ENCODE data around the gene ABLIM1.

Gene ABLIM1

GRCh38 chr10:114545819-114546218 lies 112.3 kb downstream of the ABLIM1 start:
- DNase-seq (ENCODE audit: low spot score): no peak

- DNase-seq (ENCODE audit: low spot score): no peak
Observed at GRCh38 chr10:114545071-114545470, 113.0 kb downstream of the ABLIM1 start.

- DNase-seq (ENCODE audit: low spot score): no peak
Observed at GRCh38 chr10:114544045-114544659, 113.9 kb downstream of the ABLIM1 start.

GRCh38 chr10:114543456-114543855 lies 114.6 kb downstream of the ABLIM1 start:
- DNase-seq (ENCODE audit: low spot score): no peak

- no peak for DNase-seq (ENCODE audit: low spot score)
Observed at GRCh38 chr10:114542373-114542772, 115.7 kb downstream of the ABLIM1 start.

- DNase-seq (ENCODE audit: low spot score): no peak
Observed at GRCh38 chr10:114541797-114542160, 116.3 kb downstream of the ABLIM1 start.

GRCh38 chr10:114541081-114541796 lies 116.8 kb downstream of the ABLIM1 start:
- DNase-seq (ENCODE audit: low spot score): peak; percentile 81

- DNase-seq (ENCODE audit: low spot score): no peak
Observed at GRCh38 chr10:114540236-114540635, 117.8 kb downstream of the ABLIM1 start.

- no peak for DNase-seq (ENCODE audit: low spot score)
Observed at GRCh38 chr10:114539623-114540022, 118.5 kb downstream of the ABLIM1 start.

GRCh38 chr10:114538181-114538906 lies 119.7 kb downstream of the ABLIM1 start:
- DNase-seq (ENCODE audit: low spot score): no peak

- no peak for DNase-seq (ENCODE audit: low spot score)
Observed at GRCh38 chr10:114537736-114538135, 120.3 kb downstream of the ABLIM1 start.

GRCh38 chr10:114534571-114534981 lies 123.5 kb downstream of the ABLIM1 start:
- DNase-seq (ENCODE audit: low spot score): no peak

- no peak for DNase-seq (ENCODE audit: low spot score)
Observed at GRCh38 chr10:114532226-114532625, 125.8 kb downstream of the ABLIM1 start.

- peak; percentile 69 for DNase-seq (ENCODE audit: low spot score)
Observed at GRCh38 chr10:114526504-114527238, 131.4 kb downstream of the ABLIM1 start.

- no peak for DNase-seq (ENCODE audit: low spot score)
Observed at GRCh38 chr10:114526126-114526503, 132.0 kb downstream of the ABLIM1 start.

- no peak for DNase-seq (ENCODE audit: low spot score)
Observed at GRCh38 chr10:114525368-114525949, 132.6 kb downstream of the ABLIM1 start.

GRCh38 chr10:114523876-114524275 lies 134.2 kb downstream of the ABLIM1 start:
- no peak for DNase-seq (ENCODE audit: low spot score)

- DNase-seq (ENCODE audit: low spot score): no peak
Observed at GRCh38 chr10:114521255-114521654, 136.8 kb downstream of the ABLIM1 start.

GRCh38 chr10:114520453-114520852 lies 137.6 kb downstream of the ABLIM1 start:
- DNase-seq (ENCODE audit: low spot score): peak; percentile 67

GRCh38 chr10:114519756-114520293 lies 138.2 kb downstream of the ABLIM1 start:
- DNase-seq (ENCODE audit: low spot score): no peak

GRCh38 chr10:114519306-114519669 lies 138.8 kb downstream of the ABLIM1 start:
- no peak for DNase-seq (ENCODE audit: low spot score)
